Measurements from ENCODE around the gene GOLGA6L2. TPM values are rescaled to one million over a fixed set of nuclear protein-coding genes. Genes with fewer than 3 reads are reported as not detected.
"Not testable (repeated sequence)": the region's sequence is repeated elsewhere in the genome, so short reads cannot be mapped to it uniquely, and the experiment has no call there.

Gene GOLGA6L2
- total RNA-seq, 2 experiments from 2014 or later = not detected

DNA sequence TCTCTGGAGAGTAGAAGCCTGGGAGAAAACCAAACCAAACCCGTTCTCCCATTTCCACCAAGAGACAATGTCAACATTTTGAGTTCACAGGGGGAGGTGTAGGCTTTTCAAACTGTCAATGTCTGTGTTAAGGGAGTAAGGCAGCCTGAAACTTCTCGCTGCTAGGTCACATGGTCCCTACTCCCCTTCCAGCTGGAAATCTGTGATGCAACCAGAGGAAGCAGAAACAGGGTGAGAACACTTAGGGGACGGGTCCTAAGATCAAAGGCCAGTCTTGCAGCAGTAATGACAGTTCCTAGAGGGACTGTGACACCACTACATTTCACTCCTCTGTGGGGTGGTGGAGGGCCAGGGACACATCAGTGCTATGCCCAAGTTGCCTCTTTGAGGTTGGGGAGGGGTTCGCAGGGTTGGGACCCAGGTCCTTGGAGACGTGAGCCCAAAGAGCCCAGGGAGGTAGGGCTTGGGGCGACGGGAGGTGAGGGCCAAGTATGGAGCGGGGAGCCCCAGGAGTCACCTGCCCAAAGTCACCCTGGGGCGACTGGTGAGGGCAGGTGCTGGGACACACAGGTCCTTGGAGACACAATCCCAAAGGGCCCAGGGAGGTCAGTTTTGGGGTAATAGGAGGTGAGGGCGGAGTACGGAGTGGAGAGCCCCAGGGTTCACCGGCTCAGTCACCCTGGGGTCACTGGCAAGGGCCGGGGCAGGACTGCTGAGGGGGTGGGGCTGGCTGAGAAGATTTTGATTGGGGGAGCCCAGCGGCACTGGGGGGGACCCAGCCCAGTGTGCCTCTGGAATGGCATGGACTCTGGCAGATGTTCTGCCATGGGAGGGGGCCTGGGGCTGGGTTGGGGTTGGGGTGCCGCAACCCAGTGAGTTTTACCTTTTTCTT, 582 bp downstream of the GOLGA6L2 start:
- CTCF ChIA-PET = no interaction called here
- H3K4me3 Mint-ChIP-seq = no peak overlapping the region
- peaks cover 2% of the 10 kb centered on the region for H3K27me3 Mint-ChIP-seq
- H3K27ac Mint-ChIP-seq = no peak overlapping the region
- H3K36me3 Mint-ChIP-seq (ENCODE audit: low read depth) = no peaks in the 10 kb centered on the region
- H3K9me3 Mint-ChIP-seq (ENCODE audit: low read depth) = no peaks in the 10 kb centered on the region
- POLR2A ChIA-PET = no interaction called here
- ATAC-seq = no peak
- intact Hi-C loops (cut with DNase I, micrococcal nuclease) = no loop called here
- DNase-seq = no peak
- no peaks in the 10 kb centered on the region for H3K4me1 Mint-ChIP-seq

GRCh38 chr15:23444269-23444668, 2.8 kb downstream of the GOLGA6L2 start:
- ATAC-seq = no peak
- peaks cover 2% of the 10 kb centered on the region for H3K27me3 Mint-ChIP-seq
- no peak overlapping the region for H3K4me3 Mint-ChIP-seq
- intact Hi-C loops (cut with DNase I, micrococcal nuclease) = no loop called here
- H3K4me1 Mint-ChIP-seq = no peaks in the 10 kb centered on the region
- H3K9me3 Mint-ChIP-seq (ENCODE audit: low read depth) = no peaks in the 10 kb centered on the region
- ChIA-PET CTCF (no interaction called here), POLR2A (no interaction called here)
- no peak for DNase-seq
- no peaks in the 10 kb centered on the region for H3K36me3 Mint-ChIP-seq (ENCODE audit: low read depth)
- H3K27ac Mint-ChIP-seq = no peak overlapping the region

DNA sequence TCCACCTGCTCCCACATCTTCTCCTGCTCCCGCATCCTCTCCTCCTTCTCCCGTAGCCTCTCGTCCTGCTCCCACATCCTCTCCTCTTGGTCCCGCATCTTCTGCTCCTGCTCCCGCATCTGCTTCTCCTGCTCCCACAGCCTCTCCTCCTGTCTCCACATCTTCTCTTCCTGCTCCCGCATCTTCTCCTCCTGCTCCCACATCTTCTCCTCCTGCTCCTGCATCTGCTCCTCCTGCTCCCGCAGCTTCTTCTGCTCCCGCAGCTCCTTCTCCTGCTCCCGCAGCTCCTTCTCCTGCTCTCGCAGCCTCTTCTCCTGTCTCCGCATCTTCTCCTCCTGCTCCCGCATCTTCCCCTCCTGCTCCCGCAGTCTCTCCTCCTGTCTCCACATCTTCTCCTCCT, 5.8 kb downstream of the GOLGA6L2 start:
- ChIA-PET POLR2A (no interaction called here), CTCF (no interaction called here)
- no peaks in the 10 kb centered on the region for H3K36me3 Mint-ChIP-seq (ENCODE audit: low read depth)
- intact Hi-C loops (cut with DNase I, micrococcal nuclease) = no loop called here
- DNase-seq (no peak), ATAC-seq (no peak)
- no peaks in the 10 kb centered on the region for H3K9me3 Mint-ChIP-seq (ENCODE audit: low read depth)
- no peak overlapping the region for H3K4me3 Mint-ChIP-seq
- no peaks in the 10 kb centered on the region for H3K4me1 Mint-ChIP-seq
- H3K27ac Mint-ChIP-seq = no peak overlapping the region
- peaks cover 2% of the 10 kb centered on the region for H3K27me3 Mint-ChIP-seq

- POLR2A ChIA-PET = no interaction called here
- DNase-seq = no peak
- no peak for ATAC-seq
- Mint-ChIP-seq H3K4me3 (no peak overlapping the region), H3K27ac (no peak overlapping the region), H3K9me3 (ENCODE audit: low read depth) (no peaks in the 10 kb centered on the region), H3K36me3 (ENCODE audit: low read depth) (no peaks in the 10 kb centered on the region), H3K4me1 (no peaks in the 10 kb centered on the region), H3K27me3 (peaks cover 2% of the 10 kb centered on the region)
- CTCF ChIA-PET = no interaction called here
- intact Hi-C loops (cut with DNase I, micrococcal nuclease) = no loop called here
These were observed 6.4 kb downstream of the GOLGA6L2 start for GRCh38 chr15:23440596-23440995.

DNA sequence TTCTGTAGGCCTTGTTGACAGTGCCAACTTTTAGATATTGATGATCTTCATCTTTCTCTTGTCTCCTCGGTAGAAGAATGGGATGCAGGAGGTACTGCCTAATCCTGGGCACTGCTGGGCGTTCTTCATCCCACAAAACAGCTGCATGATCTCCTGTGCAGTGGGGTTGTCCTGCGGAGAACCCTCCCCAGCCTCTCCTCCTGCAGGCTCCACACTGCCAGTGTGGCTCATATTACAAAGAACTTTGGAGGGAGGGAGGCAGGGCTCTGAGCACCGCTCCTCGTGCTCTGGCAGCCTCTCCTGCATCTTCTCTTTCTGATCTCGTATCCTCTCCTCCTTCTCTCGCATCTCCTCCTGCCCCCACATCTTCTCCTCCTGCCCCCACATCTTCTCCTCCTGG, 7.5 kb downstream of the GOLGA6L2 start:
- ATAC-seq (no peak), DNase-seq (no peak)
- CTCF ChIA-PET = no interaction called here
- intact Hi-C loops (cut with DNase I, micrococcal nuclease) = no loop called here
- H3K4me3 Mint-ChIP-seq = no peak overlapping the region
- POLR2A ChIA-PET = no interaction called here
- no peak overlapping the region for H3K27ac Mint-ChIP-seq
- no peaks in the 10 kb centered on the region for H3K36me3 Mint-ChIP-seq (ENCODE audit: low read depth)
- no peaks in the 10 kb centered on the region for H3K4me1 Mint-ChIP-seq
- H3K9me3 Mint-ChIP-seq (ENCODE audit: low read depth) = no peaks in the 10 kb centered on the region
- H3K27me3 Mint-ChIP-seq = peaks cover 2% of the 10 kb centered on the region

- DNase-seq = no peak
- Mint-ChIP-seq H3K4me3 (no peak overlapping the region), H3K27me3 (peaks cover 2% of the 10 kb centered on the region), H3K9me3 (ENCODE audit: low read depth) (no peaks in the 10 kb centered on the region), H3K27ac (no peak overlapping the region), H3K4me1 (no peaks in the 10 kb centered on the region), H3K36me3 (ENCODE audit: low read depth) (no peaks in the 10 kb centered on the region)
- no peak for ATAC-seq
- CTCF ChIA-PET = no interaction called here
- POLR2A ChIA-PET = no interaction called here
- intact Hi-C loops (cut with DNase I, micrococcal nuclease) = no loop called here
These were observed 8.1 kb downstream of the GOLGA6L2 start for GRCh38 chr15:23438816-23439466.

DNA sequence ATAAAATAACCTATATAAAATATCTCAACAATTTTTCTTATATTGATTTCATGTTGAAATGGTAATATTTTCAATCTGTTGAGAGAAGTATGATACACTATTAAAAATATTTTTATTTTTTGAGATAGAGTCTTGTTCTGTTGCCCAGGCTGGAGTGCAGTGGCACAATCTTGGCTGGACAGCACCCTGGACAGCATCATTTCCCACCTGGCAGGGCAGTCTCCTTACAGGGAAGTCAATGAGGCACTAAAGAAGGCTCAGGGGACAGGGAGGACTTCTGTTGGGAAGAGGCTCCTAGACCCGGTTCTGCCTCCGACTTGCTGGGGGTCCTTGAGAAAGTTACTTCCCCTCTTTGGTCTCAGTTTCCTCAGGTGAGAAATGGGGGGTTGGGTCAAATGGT, 9.4 kb downstream of the GOLGA6L2 start:
- no peak overlapping the region for H3K27ac Mint-ChIP-seq
- POLR2A ChIA-PET = no interaction called here
- no peaks in the 10 kb centered on the region for H3K27me3 Mint-ChIP-seq
- ATAC-seq (no peak), DNase-seq (no peak)
- no peak overlapping the region for H3K4me3 Mint-ChIP-seq
- no peaks in the 10 kb centered on the region for H3K4me1 Mint-ChIP-seq
- intact Hi-C loops (cut with DNase I, micrococcal nuclease) = no loop called here
- H3K36me3 Mint-ChIP-seq (ENCODE audit: low read depth) = no peaks in the 10 kb centered on the region
- H3K9me3 Mint-ChIP-seq (ENCODE audit: low read depth) = no peaks in the 10 kb centered on the region
- CTCF ChIA-PET = no interaction called here

DNA sequence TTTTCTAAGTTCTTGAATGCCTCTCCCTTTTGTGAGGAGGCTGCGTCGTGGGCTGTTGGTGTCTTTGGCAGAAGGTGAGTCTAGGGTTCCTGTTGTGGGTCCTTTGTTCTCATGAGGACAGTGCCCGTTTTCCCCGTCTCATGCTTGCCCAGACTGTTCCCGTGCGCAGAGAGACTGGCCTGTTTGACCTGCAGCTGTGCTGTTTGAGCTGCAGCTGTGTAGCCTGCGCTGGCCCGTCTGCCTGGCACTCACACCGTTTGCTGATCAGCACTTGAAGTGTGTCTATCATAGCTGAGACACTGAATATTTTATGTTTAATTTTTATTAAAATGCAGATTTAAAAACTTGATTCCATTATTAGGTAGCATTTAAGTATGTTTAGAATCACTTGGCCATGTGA, 9.9 kb downstream of the GOLGA6L2 start:
- CTCF ChIA-PET = no interaction called here
- H3K4me3 Mint-ChIP-seq = no peak overlapping the region
- H3K27ac Mint-ChIP-seq = no peak overlapping the region
- ATAC-seq (no peak), DNase-seq (no peak)
- H3K27me3 Mint-ChIP-seq = no peaks in the 10 kb centered on the region
- intact Hi-C loops (cut with DNase I, micrococcal nuclease) = no loop called here
- POLR2A ChIA-PET = no interaction called here
- H3K36me3 Mint-ChIP-seq (ENCODE audit: low read depth) = no peaks in the 10 kb centered on the region
- no peaks in the 10 kb centered on the region for H3K4me1 Mint-ChIP-seq
- H3K9me3 Mint-ChIP-seq (ENCODE audit: low read depth) = no peaks in the 10 kb centered on the region

GRCh38 chr15:23436421-23436820, 10.6 kb downstream of the GOLGA6L2 start:
- no peak overlapping the region for H3K27ac Mint-ChIP-seq
- no peak for DNase-seq
- H3K36me3 Mint-ChIP-seq (ENCODE audit: low read depth) = no peaks in the 10 kb centered on the region
- intact Hi-C loops (cut with DNase I, micrococcal nuclease) = no loop called here
- H3K4me1 Mint-ChIP-seq = no peaks in the 10 kb centered on the region
- no peak overlapping the region for H3K4me3 Mint-ChIP-seq
- H3K9me3 Mint-ChIP-seq (ENCODE audit: low read depth) = no peaks in the 10 kb centered on the region
- POLR2A ChIA-PET = no interaction called here
- ATAC-seq = no peak
- CTCF ChIA-PET = no interaction called here
- H3K27me3 Mint-ChIP-seq = no peaks in the 10 kb centered on the region

GRCh38 chr15:23434699-23435098, 12.3 kb downstream of the GOLGA6L2 start:
- H3K27ac Mint-ChIP-seq; H3K36me3 Mint-ChIP-seq (ENCODE audit: low read depth); intact Hi-C loops (cut with DNase I, micrococcal nuclease); H3K27me3 Mint-ChIP-seq; ATAC-seq; H3K4me3 Mint-ChIP-seq; CTCF ChIA-PET; H3K4me1 Mint-ChIP-seq; DNase-seq; H3K9me3 Mint-ChIP-seq (ENCODE audit: low read depth); POLR2A ChIA-PET: not testable (repeated sequence)

GRCh38 chr15:23425327-23425726, 21.7 kb downstream of the GOLGA6L2 start:
- DNase-seq; CTCF ChIA-PET; H3K4me1 Mint-ChIP-seq; H3K4me3 Mint-ChIP-seq; H3K27ac Mint-ChIP-seq; intact Hi-C loops (cut with DNase I, micrococcal nuclease); POLR2A ChIA-PET; H3K9me3 Mint-ChIP-seq (ENCODE audit: low read depth); H3K36me3 Mint-ChIP-seq (ENCODE audit: low read depth); H3K27me3 Mint-ChIP-seq; ATAC-seq: not testable (repeated sequence)

DNA sequence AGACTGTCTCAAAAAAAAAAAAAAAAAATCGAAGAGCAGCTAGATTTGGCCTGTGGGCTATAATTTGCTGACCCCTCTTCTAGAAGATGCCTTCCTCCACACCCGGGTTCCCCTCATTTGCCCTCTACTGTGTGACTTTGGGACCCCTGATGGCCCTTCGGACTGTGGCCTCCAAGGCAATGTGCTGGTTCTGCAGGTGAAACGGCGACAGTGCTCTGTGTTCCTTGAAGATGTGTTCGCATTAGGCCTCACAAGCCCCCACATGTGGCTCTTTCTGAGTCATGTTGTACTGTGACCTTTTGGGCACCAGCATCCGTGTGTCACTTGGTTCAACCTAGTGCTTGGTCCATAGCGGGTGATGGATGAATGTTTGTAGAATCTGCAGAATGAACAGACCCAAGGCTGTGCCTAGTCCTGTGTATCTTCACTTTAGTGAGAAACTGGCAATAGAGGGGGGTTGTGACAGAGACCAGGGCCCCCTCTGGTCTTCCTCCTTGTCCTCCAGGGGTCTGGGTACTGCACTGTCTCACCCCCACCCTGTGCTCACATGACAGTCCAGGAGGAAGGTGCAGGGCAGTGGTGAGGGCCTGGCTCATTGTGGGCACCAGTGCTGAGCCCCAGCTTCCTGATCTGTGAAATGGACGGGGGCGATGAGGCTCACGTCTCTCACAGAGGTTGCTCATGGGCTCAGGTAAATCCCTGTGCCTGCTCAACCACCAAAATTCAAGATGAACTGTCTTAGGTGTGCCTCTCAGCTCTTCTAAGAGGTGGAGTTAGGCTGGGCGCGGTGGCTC, 22.7 kb downstream of the GOLGA6L2 start:
- Mint-ChIP-seq H3K36me3 (ENCODE audit: low read depth) (no peaks in the 10 kb centered on the region), H3K27me3 (no peaks in the 10 kb centered on the region), H3K9me3 (ENCODE audit: low read depth) (no peaks in the 10 kb centered on the region), H3K4me1 (no peaks in the 10 kb centered on the region), H3K4me3 (no peak overlapping the region), H3K27ac (no peak overlapping the region)
- ChIA-PET POLR2A (no interaction called here), CTCF (no interaction called here)
- no peak for DNase-seq
- no peak for ATAC-seq
- intact Hi-C loops (cut with DNase I, micrococcal nuclease) = no loop called here
